Colonic mucosa (tissue), 4 donors: ENCODE results near the gene ERP27. TPM values are rescaled to one million over a fixed set of nuclear protein-coding genes. Genes with fewer than 3 reads are reported as not detected.

ENCODE experiments used
- DNase-seq: peaks from one replicate; pipeline ENCODE4 v3.0.0-alpha.2; 2020
- H3K27ac ChIP-seq: fragments of 200-600 bp; one replicate; pipeline ENCODE4 v1.8.0; 2021
- H3K27me3 ChIP-seq: fragments of 200-600 bp; one replicate; pipeline ENCODE4 v1.8.0; 2021
- H3K36me3 ChIP-seq: fragments of 200-600 bp; one replicate; pipeline ENCODE4 v1.8.0; 2021
- H3K4me1 ChIP-seq: fragments of 200-600 bp; one replicate; pipeline ENCODE4 v1.8.0; 2021; ENCODE audit warnings: mild to moderate bottlenecking
- H3K4me3 ChIP-seq: fragments of 200-600 bp; one replicate; pipeline ENCODE4 v1.8.0; 2021
- H3K9ac ChIP-seq, 2 donors: one replicate each; pipeline ENCODE4 v1.7.0; 2013; ENCODE audit warnings: control low read depth in 2 of 2, low read depth in 2 of 2, low read length in 2 of 2
- H3K9me3 ChIP-seq: fragments of 200-600 bp; one replicate; pipeline ENCODE4 v1.8.0; 2021
- CTCF ChIP-seq: fragments of 200-600 bp; IDR thresholded peaks from one replicate; pipeline ENCODE4 v1.8.0; 2022; ENCODE audit warnings: antibody characterized with exemption, mild to moderate bottlenecking
- intact Hi-C: fragments of 100-400 bp; cut with DNase I; formaldehyde crosslinking; loops from one replicate; pipeline ENCODE4 v1.14.1; 2022
- total RNA-seq, 2 donors: library from RNA; stranded (reverse); fragmentation: NEBNext Ultra II Directional in 1 of 2; extraction: Animal tissue kit (Norgen Biotek cat#: 25700) in 1 of 2; gene quantifications; one replicate each; pipeline ENCODE4 v1.2.1, GENCODE V29; 2021
- donor health status: healthy.
- donor health status: DM: no; HTN: no; CAD: no.
- donor health status: DM: no; HTN: no; CAD: no.

Gene ERP27
- 1 to 10 TPM in 1 of 2 donors, under 1 TPM in 1; 0.52 to 2.1 TPM for total RNA-seq

GRCh38 chr12:14938301-14938700 is at the start of gene ERP27:
Gene ERP27 (minus strand): TSS chr12:14938537. CDS start chr12:14938508, 29 bp downstream.
- intact Hi-C loops, result no loop called here
- Histone ChIP-seq H3K4me1 (no peaks in the 10 kb centered on the region), H3K27ac (no peak within 1 kb of the TSS), H3K4me3 (no peak within 1 kb of the TSS), H3K36me3 (no peaks in the 10 kb centered on the region), H3K9me3 (no peaks in the 10 kb centered on the region), H3K27me3 (no peaks in the 10 kb centered on the region), H3K9ac (no peak within 1 kb of the TSS)
- no peak for DNase-seq
- no peak for TF ChIP-seq CTCF

GRCh38 chr12:14988035-14988434 is 49.7 kb upstream of the ERP27 start:
- Histone ChIP-seq H3K4me3 (no peak overlapping the region), H3K9me3 (no peaks in the 10 kb centered on the region), H3K9ac (no peak overlapping the region), H3K27ac (no peak overlapping the region), H3K27me3 (no peaks in the 10 kb centered on the region), H3K4me1 (no peaks in the 10 kb centered on the region), H3K36me3 (no peaks in the 10 kb centered on the region)
- TF ChIP-seq CTCF, result no peak
- no peak for DNase-seq
- intact Hi-C loops, result no loop called here

GRCh38 chr12:14986449-14986848 is 48.1 kb upstream of the ERP27 start:
- Histone ChIP-seq H3K36me3 (no peaks in the 10 kb centered on the region), H3K4me1 (no peaks in the 10 kb centered on the region), H3K27ac (no peak overlapping the region), H3K4me3 (no peak overlapping the region), H3K9me3 (no peaks in the 10 kb centered on the region), H3K9ac (no peak overlapping the region), H3K27me3 (no peaks in the 10 kb centered on the region)
- no peak for TF ChIP-seq CTCF
- intact Hi-C loops, result no loop called here
- DNase-seq, result no peak

GRCh38 chr12:14984766-14985285 is 46.5 kb upstream of the ERP27 start:
- no peak overlapping the region for H3K4me3 ChIP-seq
- no peaks in the 10 kb centered on the region for H3K9me3 ChIP-seq
- intact Hi-C loops, result no loop called here
- TF ChIP-seq CTCF, result no peak
- no peaks in the 10 kb centered on the region for H3K4me1 ChIP-seq
- no peaks in the 10 kb centered on the region for H3K36me3 ChIP-seq
- no peak overlapping the region for H3K9ac ChIP-seq
- H3K27ac ChIP-seq, result no peak overlapping the region
- no peak for DNase-seq
- H3K27me3 ChIP-seq, result no peaks in the 10 kb centered on the region

GRCh38 chr12:14984036-14984435 is 45.7 kb upstream of the ERP27 start:
- intact Hi-C loops, result no loop called here
- H3K27me3 ChIP-seq, result no peaks in the 10 kb centered on the region
- no peaks in the 10 kb centered on the region for H3K9me3 ChIP-seq
- TF ChIP-seq CTCF, result no peak
- H3K36me3 ChIP-seq, result no peaks in the 10 kb centered on the region
- no peak for DNase-seq
- H3K27ac ChIP-seq, result no peak overlapping the region
- H3K4me1 ChIP-seq, result no peaks in the 10 kb centered on the region
- H3K9ac ChIP-seq, result no peak overlapping the region
- no peak overlapping the region for H3K4me3 ChIP-seq
